ENCODE measurements around the gene GCHFR. TPM values are rescaled to one million over a fixed set of nuclear protein-coding genes. Genes with fewer than 3 reads are reported as not detected.

GCHFR gene
- total RNA-seq, 1 experiment from 2014 or later: 5.6 TPM

DNA sequence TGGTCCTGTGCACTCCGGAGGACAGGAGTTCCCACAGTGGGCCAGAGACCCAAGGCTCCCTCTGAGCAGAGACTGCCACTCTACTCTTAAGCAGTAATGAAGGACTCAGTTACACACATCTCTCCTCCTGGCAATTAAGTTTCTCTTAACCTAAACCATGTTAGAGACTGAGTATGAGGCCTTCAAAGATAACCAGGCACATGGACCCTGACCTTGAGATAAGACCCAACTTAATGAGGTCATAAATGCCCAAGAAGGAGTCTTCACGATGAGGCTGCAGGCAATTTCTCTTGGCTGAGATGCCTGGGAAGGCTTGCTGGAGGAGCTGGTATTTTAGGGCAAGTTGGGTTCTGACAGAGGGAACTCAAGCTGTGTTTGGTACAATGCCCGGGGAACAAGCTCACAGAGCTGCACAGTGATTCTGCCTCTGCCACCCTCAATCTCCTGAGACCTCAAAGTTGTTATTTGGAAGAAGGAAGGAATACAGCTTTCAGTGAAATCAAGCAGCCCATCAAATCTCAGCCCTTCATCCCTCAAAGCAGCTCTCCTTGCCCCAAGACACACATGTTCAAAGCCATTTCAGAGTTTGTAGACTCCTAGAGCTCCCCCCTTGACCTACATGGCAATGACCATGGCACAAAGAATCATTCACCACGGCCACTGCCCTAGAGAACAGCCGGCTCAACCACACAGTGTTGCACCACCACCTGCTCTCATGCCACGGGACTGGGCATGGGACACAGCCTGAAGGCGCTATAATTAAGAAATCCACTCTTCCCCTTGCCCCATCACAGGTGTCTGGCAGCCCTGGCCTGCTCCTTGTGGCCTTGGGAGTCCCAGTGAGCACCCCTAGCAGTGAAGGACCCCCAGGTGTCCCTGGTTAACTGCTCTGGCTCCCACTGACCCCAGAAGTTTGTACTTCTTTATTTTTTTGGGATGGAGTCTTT, 15.9 kb upstream of the GCHFR start:
- Mint-ChIP-seq H3K9me3 (ENCODE audit: low read depth, unreplicated experiment) (no peaks in the 10 kb centered on the region), H3K4me1 (ENCODE audit: low read depth, unreplicated experiment) (no peaks in the 10 kb centered on the region), H3K36me3 (ENCODE audit: insufficient read depth, unreplicated experiment) (peaks cover 8% of the 10 kb centered on the region), H3K27ac (ENCODE audit: unreplicated experiment) (no peak overlapping the region), H3K27me3 (ENCODE audit: unreplicated experiment) (no peaks in the 10 kb centered on the region), H3K4me3 (ENCODE audit: low read depth, unreplicated experiment) (no peak overlapping the region)
- BruUV-seq (replicated peaks): no TSS peak
- CTCF ChIA-PET: interaction anchor here (0.6 to 1.8 kb wide), 2 partner anchors 110 to 146 kb away, joined by 3 to 10 read pairs; partner anchors contain the start of gene VPS18
- no peak for DNase-seq
- intact Hi-C loops (cut with micrococcal nuclease; ENCODE audit: unreplicated experiment): no loop called here
- TF ChIP-seq, protein P1, sequence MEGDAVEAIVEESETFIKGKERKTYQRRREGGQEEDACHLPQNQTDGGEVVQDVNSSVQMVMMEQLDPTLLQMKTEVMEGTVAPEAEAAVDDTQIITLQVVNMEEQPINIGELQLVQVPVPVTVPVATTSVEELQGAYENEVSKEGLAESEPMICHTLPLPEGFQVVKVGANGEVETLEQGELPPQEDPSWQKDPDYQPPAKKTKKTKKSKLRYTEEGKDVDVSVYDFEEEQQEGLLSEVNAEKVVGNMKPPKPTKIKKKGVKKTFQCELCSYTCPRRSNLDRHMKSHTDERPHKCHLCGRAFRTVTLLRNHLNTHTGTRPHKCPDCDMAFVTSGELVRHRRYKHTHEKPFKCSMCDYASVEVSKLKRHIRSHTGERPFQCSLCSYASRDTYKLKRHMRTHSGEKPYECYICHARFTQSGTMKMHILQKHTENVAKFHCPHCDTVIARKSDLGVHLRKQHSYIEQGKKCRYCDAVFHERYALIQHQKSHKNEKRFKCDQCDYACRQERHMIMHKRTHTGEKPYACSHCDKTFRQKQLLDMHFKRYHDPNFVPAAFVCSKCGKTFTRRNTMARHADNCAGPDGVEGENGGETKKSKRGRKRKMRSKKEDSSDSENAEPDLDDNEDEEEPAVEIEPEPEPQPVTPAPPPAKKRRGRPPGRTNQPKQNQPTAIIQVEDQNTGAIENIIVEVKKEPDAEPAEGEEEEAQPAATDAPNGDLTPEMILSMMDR (IDR thresholded peaks at IDR 0.05; ENCODE audit: unreplicated experiment): no peak

DNA sequence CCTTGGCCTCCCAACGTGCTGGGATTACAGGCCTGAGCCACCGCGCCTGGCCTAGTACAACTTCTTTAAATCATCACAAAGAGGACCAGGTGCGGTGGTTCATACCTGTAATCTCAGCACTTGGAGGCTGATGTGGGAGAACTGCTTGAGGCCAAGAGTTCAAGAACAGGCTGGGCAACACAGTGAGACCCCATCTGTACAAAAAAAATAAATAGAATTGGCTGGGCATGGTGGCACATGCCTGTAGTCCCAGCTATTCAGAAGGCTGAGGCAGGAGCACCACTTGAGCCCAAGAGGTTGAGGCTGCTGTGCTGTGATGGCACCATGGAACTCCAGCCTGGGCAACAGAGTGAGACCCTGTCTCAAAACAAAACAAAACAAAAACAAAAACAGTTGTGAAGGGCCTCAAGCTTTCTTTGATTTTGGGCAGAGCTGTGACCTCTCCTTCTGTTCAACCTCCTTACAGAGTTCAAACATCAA, 14.7 kb upstream of the GCHFR start:
- intact Hi-C loops (cut with micrococcal nuclease; ENCODE audit: unreplicated experiment): no loop called here
- CTCF ChIA-PET: interaction anchor here (0.7 kb wide), 1 partner anchor 8 kb away, joined by 3 read pairs; no protein-coding TSS in a partner anchor
- no peak for DNase-seq
- TF ChIP-seq, protein P1 (IDR thresholded peaks at IDR 0.05; ENCODE audit: unreplicated experiment): no peak
- BruUV-seq (replicated peaks): no TSS peak
- Mint-ChIP-seq H3K36me3 (ENCODE audit: insufficient read depth, unreplicated experiment) (peaks cover 9% of the 10 kb centered on the region), H3K4me1 (ENCODE audit: low read depth, unreplicated experiment) (no peaks in the 10 kb centered on the region), H3K4me3 (ENCODE audit: low read depth, unreplicated experiment) (no peak overlapping the region), H3K27me3 (ENCODE audit: unreplicated experiment) (no peaks in the 10 kb centered on the region), H3K9me3 (ENCODE audit: low read depth, unreplicated experiment) (no peaks in the 10 kb centered on the region), H3K27ac (ENCODE audit: unreplicated experiment) (no peak overlapping the region)

DNA sequence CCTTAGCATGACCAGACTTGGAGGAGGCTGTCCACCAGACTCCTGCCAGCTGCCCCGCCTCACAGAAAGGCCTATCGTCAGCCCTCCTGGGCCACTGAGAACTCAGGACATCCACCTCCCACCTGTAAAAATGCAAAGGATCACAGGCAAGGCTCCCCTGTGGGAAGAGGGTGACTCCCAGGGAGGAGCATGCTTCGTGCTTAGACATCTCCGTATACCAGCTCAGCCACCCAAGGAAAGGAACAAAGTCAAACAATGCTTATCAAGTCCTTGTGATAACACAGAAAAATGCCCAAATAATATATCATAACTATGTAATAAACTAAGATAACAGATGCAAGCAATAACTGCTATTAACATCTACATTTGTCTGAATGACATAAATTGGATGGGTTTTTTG, 13.0 kb upstream of the GCHFR start:
- CTCF ChIA-PET: no interaction called here

DNA sequence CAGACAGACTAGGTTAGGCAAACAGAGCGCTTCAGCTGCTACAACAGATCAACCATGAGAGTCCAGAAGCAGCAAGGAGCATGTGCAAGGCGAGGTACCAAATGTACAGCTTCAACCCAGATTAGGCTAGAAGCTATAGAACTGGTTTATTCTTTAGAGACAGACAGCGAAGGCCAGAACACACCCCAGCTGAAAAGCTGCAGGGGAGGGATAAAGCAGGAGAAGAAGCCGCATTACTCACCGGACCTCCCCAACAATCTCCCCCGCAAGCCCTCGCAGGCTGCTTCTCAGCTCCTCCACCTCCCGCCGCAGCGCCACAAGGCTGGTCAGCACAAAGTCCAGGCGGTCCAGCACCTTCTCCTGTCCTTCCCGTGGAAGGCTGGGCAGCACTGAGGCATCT, 12.1 kb upstream of the GCHFR start:
- CTCF ChIA-PET: no interaction called here
- Mint-ChIP-seq H3K27me3 (ENCODE audit: unreplicated experiment) (no peaks in the 10 kb centered on the region), H3K27ac (ENCODE audit: unreplicated experiment) (no peak overlapping the region), H3K9me3 (ENCODE audit: low read depth, unreplicated experiment) (no peaks in the 10 kb centered on the region), H3K36me3 (ENCODE audit: insufficient read depth, unreplicated experiment) (peaks cover 25% of the 10 kb centered on the region), H3K4me1 (ENCODE audit: low read depth, unreplicated experiment) (no peaks in the 10 kb centered on the region), H3K4me3 (ENCODE audit: low read depth, unreplicated experiment) (no peak overlapping the region)
- intact Hi-C loops (cut with micrococcal nuclease; ENCODE audit: unreplicated experiment): no loop called here
- DNase-seq: no peak
- TF ChIP-seq, protein P1 (IDR thresholded peaks at IDR 0.05; ENCODE audit: unreplicated experiment): no peak
- no TSS peak for BruUV-seq (replicated peaks)

More for the DNA sequence above, 13.0 kb upstream of the GCHFR start:
- Mint-ChIP-seq H3K9me3 (ENCODE audit: low read depth, unreplicated experiment) (no peaks in the 10 kb centered on the region), H3K4me3 (ENCODE audit: low read depth, unreplicated experiment) (no peak overlapping the region), H3K4me1 (ENCODE audit: low read depth, unreplicated experiment) (no peaks in the 10 kb centered on the region), H3K36me3 (ENCODE audit: insufficient read depth, unreplicated experiment) (peaks cover 25% of the 10 kb centered on the region), H3K27ac (ENCODE audit: unreplicated experiment) (no peak overlapping the region), H3K27me3 (ENCODE audit: unreplicated experiment) (no peaks in the 10 kb centered on the region)
- DNase-seq: no peak
- intact Hi-C loops (cut with micrococcal nuclease; ENCODE audit: unreplicated experiment): no loop called here
- BruUV-seq (replicated peaks): no TSS peak
- TF ChIP-seq, protein P1 (IDR thresholded peaks at IDR 0.05; ENCODE audit: unreplicated experiment): no peak
